ENCODE measurements around the gene ATF6B.
A peak's percentile ranks its signal among the peaks of the same experiment; 100 is the strongest.

The ATF6B gene

GRCh38 chr6:32151181-32151862 is 23.3 kb upstream of the ATF6B start:
- H3K27ac ChIP-seq (ENCODE audit: low read length, poor library complexity, severe bottlenecking), result no peak overlapping the region
- peaks cover 8% of the 10 kb centered on the region for H3K79me1 ChIP-seq (replicated peaks; ENCODE audit: low read length, poor library complexity, severe bottlenecking)
- no peak overlapping the region for H2BK5ac ChIP-seq (ENCODE audit: low read depth, low read length, poor library complexity, severe bottlenecking)
- H3K36me3 ChIP-seq (ENCODE audit: control insufficient read depth in 1 of 2, insufficient read depth in 2 of 2, low read depth in 1 of 2, low read length in 2 of 2), result peaks cover 3 to 8% of the 10 kb centered on the region in 2 experiments
- peak overlapping the region in 1 of 2 experiments; percentile 84 for H3K14ac ChIP-seq (ENCODE audit: low read length in 2 of 2)
- peaks cover 31% of the 10 kb centered on the region for H3K4me1 ChIP-seq (ENCODE audit: control insufficient read depth, insufficient read depth, low read depth, low read length)
- peak overlapping the region in 1 of 2 experiments; percentile 80 for H3K4me3 ChIP-seq (ENCODE audit: insufficient read depth in 1 of 2, low read depth in 1 of 2, low read length in 2 of 2)
- peak overlapping the region in 1 of 2 experiments; percentile 56 for H3K4ac ChIP-seq (ENCODE audit: low read depth in 1 of 2, low read length in 2 of 2)
- H3K18ac ChIP-seq (ENCODE audit: low read depth in 1 of 2, low read length in 2 of 2), result peak overlapping the region in 1 of 2 experiments; percentile 88
- H2BK12ac ChIP-seq (ENCODE audit: low read length in 2 of 2), result peak overlapping the region; percentile 33 to 81
- H3K27me3 ChIP-seq (ENCODE audit: control insufficient read depth in 1 of 2, insufficient read depth in 1 of 2, low read length in 2 of 2), result peaks cover 35 to 39% of the 10 kb centered on the region in 2 experiments
- H2AK5ac ChIP-seq (ENCODE audit: low read length, severe bottlenecking), result no peak overlapping the region
- no peak overlapping the region for H2BK15ac ChIP-seq (ENCODE audit: low read depth, poor library complexity, severe bottlenecking)
- H2AFZ ChIP-seq (ENCODE audit: low read depth, low read length), result peak overlapping the region; percentile 70
- H2BK120ac ChIP-seq (ENCODE audit: low read depth, low read length), result no peak overlapping the region
- H3K23ac ChIP-seq (ENCODE audit: low read length in 2 of 2), result no peak overlapping the region
- H4K91ac ChIP-seq (ENCODE audit: low read length), result no peak overlapping the region
- DNase-seq, result no peak
- peak overlapping the region; percentile 20 for H3K4me2 ChIP-seq (ENCODE audit: low read length, poor library complexity, severe bottlenecking)
- no peaks in the 10 kb centered on the region for H3K9me3 ChIP-seq (ENCODE audit: control insufficient read depth, low read length)
- H4K8ac ChIP-seq (ENCODE audit: low read length), result no peak overlapping the region
- 62% methylated on average over 4 of the region's 8 CpGs for WGBS
- peak overlapping the region; percentile 70 for H3K9ac ChIP-seq (ENCODE audit: low read length)

GRCh38 chr6:32149932-32150870 is 22.2 kb upstream of the ATF6B start:
- Histone ChIP-seq H3K9me3 (ENCODE audit: control insufficient read depth, low read length) (no peaks in the 10 kb centered on the region), H3K4me2 (ENCODE audit: low read length, poor library complexity, severe bottlenecking) (no peak overlapping the region), H3K27me3 (ENCODE audit: control insufficient read depth in 1 of 2, insufficient read depth in 1 of 2, low read length in 2 of 2) (peaks cover 39 to 46% of the 10 kb centered on the region in 2 experiments), H3K36me3 (ENCODE audit: control insufficient read depth in 1 of 2, insufficient read depth in 2 of 2, low read depth in 1 of 2, low read length in 2 of 2) (no peaks in the 10 kb centered on the region), H4K91ac (ENCODE audit: low read length) (peak overlapping the region; percentile 43), H3K4me1 (ENCODE audit: control insufficient read depth, insufficient read depth, low read depth, low read length) (peaks cover 27% of the 10 kb centered on the region), H4K8ac (ENCODE audit: low read length) (peak overlapping the region; percentile 59), H2BK15ac (ENCODE audit: low read depth, poor library complexity, severe bottlenecking) (no peak overlapping the region), H2AK5ac (ENCODE audit: low read length, severe bottlenecking) (no peak overlapping the region), H2AFZ (ENCODE audit: low read depth, low read length) (no peak overlapping the region), H3K18ac (ENCODE audit: low read depth in 1 of 2, low read length in 2 of 2) (peak overlapping the region in 1 of 2 experiments; percentile 57), H3K4ac (ENCODE audit: low read depth in 1 of 2, low read length in 2 of 2) (no peak overlapping the region), H2BK12ac (ENCODE audit: low read length in 2 of 2) (peak overlapping the region in 1 of 2 experiments; percentile 85), H2BK5ac (ENCODE audit: low read depth, low read length, poor library complexity, severe bottlenecking) (no peak overlapping the region), H2BK120ac (ENCODE audit: low read depth, low read length) (no peak overlapping the region), H3K14ac (ENCODE audit: low read length in 2 of 2) (peak overlapping the region in 1 of 2 experiments; percentile 75), H3K4me3 (ENCODE audit: insufficient read depth in 1 of 2, low read depth in 1 of 2, low read length in 2 of 2) (peak overlapping the region in 1 of 2 experiments; percentile 18), H3K9ac (ENCODE audit: low read length) (no peak overlapping the region), H3K23ac (ENCODE audit: low read length in 2 of 2) (peak overlapping the region in 1 of 2 experiments; percentile 1), H3K27ac (ENCODE audit: low read length, poor library complexity, severe bottlenecking) (no peak overlapping the region), H3K79me1 (replicated peaks; ENCODE audit: low read length, poor library complexity, severe bottlenecking) (peaks cover 5% of the 10 kb centered on the region)
- no peak for DNase-seq
- WGBS, result 29% methylated on average over 55 of the region's 55 CpGs

- WGBS, result 57% methylated on average over 43 of the region's 47 CpGs
- H3K36me3 ChIP-seq (ENCODE audit: control insufficient read depth in 1 of 2, insufficient read depth in 2 of 2, low read depth in 1 of 2, low read length in 2 of 2), result no peaks in the 10 kb centered on the region
- no peak overlapping the region for H2AK5ac ChIP-seq (ENCODE audit: low read length, severe bottlenecking)
- peak overlapping the region in 1 of 2 experiments; percentile 44 for H3K4me3 ChIP-seq (ENCODE audit: insufficient read depth in 1 of 2, low read depth in 1 of 2, low read length in 2 of 2)
- no peak overlapping the region for H2BK120ac ChIP-seq (ENCODE audit: low read depth, low read length)
- peaks cover 39 to 46% of the 10 kb centered on the region in 2 experiments for H3K27me3 ChIP-seq (ENCODE audit: control insufficient read depth in 1 of 2, insufficient read depth in 1 of 2, low read length in 2 of 2)
- no peak overlapping the region for H4K8ac ChIP-seq (ENCODE audit: low read length)
- H3K4me2 ChIP-seq (ENCODE audit: low read length, poor library complexity, severe bottlenecking), result no peak overlapping the region
- H3K4ac ChIP-seq (ENCODE audit: low read depth in 1 of 2, low read length in 2 of 2), result no peak overlapping the region
- no peak overlapping the region for H2BK5ac ChIP-seq (ENCODE audit: low read depth, low read length, poor library complexity, severe bottlenecking)
- H2AFZ ChIP-seq (ENCODE audit: low read depth, low read length), result no peak overlapping the region
- no peaks in the 10 kb centered on the region for H3K9me3 ChIP-seq (ENCODE audit: control insufficient read depth, low read length)
- H3K14ac ChIP-seq (ENCODE audit: low read length in 2 of 2), result no peak overlapping the region
- no peak overlapping the region for H3K27ac ChIP-seq (ENCODE audit: low read length, poor library complexity, severe bottlenecking)
- H3K18ac ChIP-seq (ENCODE audit: low read depth in 1 of 2, low read length in 2 of 2), result no peak overlapping the region
- no peak overlapping the region for H2BK15ac ChIP-seq (ENCODE audit: low read depth, poor library complexity, severe bottlenecking)
- H3K79me1 ChIP-seq (replicated peaks; ENCODE audit: low read length, poor library complexity, severe bottlenecking), result peaks cover 3% of the 10 kb centered on the region
- H3K23ac ChIP-seq (ENCODE audit: low read length in 2 of 2), result no peak overlapping the region
- H3K9ac ChIP-seq (ENCODE audit: low read length), result no peak overlapping the region
- peaks cover 19% of the 10 kb centered on the region for H3K4me1 ChIP-seq (ENCODE audit: control insufficient read depth, insufficient read depth, low read depth, low read length)
- H2BK12ac ChIP-seq (ENCODE audit: low read length in 2 of 2), result no peak overlapping the region
- H4K91ac ChIP-seq (ENCODE audit: low read length), result no peak overlapping the region
- no peak for DNase-seq
These were observed 21.2 kb upstream of the ATF6B start for GRCh38 chr6:32149092-32149755.
